Chondrocyte (in vitro differentiated cells): Measurements from ENCODE around the gene CDC42. TPM values are rescaled to one million over a fixed set of nuclear protein-coding genes. Genes with fewer than 3 reads are reported as not detected.
A peak's percentile ranks its signal among the peaks of the same experiment; 100 is the strongest.

Experiments
- DNase-seq: peaks from one replicate; pipeline ENCODE4 v3.0.0; 2021; ENCODE audit warnings: mixed read lengths, low spot score
- H3K27ac Mint-ChIP-seq: one replicate; pipeline ENCODE4 v1.8.0; 2021; ENCODE audit warnings: mild to moderate bottlenecking, moderate library complexity, mixed read lengths; ENCODE audit not compliant: unreplicated experiment
- H3K27me3 Mint-ChIP-seq: 2 replicates; pipeline ENCODE4 v1.8.0; 2021; ENCODE audit warnings: low read depth, mixed read lengths
- H3K36me3 Mint-ChIP-seq: 2 replicates; pipeline ENCODE4 v1.8.0; 2021; ENCODE audit warnings: low read depth, mixed read lengths
- H3K4me1 Mint-ChIP-seq: 2 replicates; pipeline ENCODE4 v1.8.0; 2021; ENCODE audit warnings: low read depth, mild to moderate bottlenecking, mixed read lengths
- H3K4me3 Mint-ChIP-seq: one replicate; pipeline ENCODE4 v1.8.0; 2021; ENCODE audit warnings: mild to moderate bottlenecking, moderate library complexity, mixed read lengths; ENCODE audit not compliant: unreplicated experiment
- H3K9me3 Mint-ChIP-seq: 2 replicates; pipeline ENCODE4 v1.8.0; 2021; ENCODE audit warnings: low read depth, mixed read lengths
- total RNA-seq: library from RNA; stranded (reverse); gene quantifications from 3 replicates; pipeline ENCODE4 v1.2.1, GENCODE V29; 2021
- TF ChIP-seq, protein P1 (sequence below): fragments of 200-600 bp; sonication (generic); IDR thresholded peaks from 2 replicates; pipeline ENCODE4 v1.5.0; 2021; ENCODE audit warnings: antibody characterized with exemption, mild to moderate bottlenecking, moderate library complexity

CDC42 gene
- total RNA-seq, 1 donor from 2014 or later: 272 TPM

DNA sequence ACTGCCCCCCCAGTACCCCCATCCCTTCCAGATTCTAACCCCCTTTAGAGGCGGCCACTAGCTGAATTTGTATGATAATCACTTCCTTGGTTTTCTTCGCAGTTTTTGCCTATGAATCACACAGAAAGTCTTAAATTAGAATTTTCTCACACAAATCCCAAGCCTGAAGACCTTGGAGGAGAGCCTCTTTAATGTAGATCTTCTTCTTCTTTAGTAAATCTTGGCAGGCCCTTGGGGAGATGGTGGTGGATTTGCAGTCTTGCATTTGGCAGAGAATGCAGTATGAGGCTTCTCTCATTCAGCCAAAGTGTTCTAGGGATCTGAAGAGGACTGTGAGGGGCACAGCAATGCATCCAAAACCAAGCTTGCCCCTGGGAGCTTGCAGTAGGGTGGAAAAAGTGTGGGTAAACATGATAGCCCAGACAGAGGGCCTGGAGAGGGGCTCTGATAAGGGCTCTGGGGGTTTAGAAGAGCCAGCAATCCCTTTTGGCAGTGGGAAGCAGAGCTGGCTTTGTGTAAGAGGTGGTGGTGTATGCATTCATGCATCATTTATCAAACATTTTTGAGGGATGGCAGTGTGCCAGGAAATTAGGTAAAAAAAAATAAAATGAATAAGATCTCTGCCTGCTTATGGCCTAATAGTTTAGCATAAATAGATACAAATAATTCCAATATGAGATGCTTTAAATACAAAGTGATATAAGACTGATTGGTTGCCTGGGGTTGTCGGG lies 7.7 kb upstream of the CDC42 start:
- TF ChIP-seq, protein P1, sequence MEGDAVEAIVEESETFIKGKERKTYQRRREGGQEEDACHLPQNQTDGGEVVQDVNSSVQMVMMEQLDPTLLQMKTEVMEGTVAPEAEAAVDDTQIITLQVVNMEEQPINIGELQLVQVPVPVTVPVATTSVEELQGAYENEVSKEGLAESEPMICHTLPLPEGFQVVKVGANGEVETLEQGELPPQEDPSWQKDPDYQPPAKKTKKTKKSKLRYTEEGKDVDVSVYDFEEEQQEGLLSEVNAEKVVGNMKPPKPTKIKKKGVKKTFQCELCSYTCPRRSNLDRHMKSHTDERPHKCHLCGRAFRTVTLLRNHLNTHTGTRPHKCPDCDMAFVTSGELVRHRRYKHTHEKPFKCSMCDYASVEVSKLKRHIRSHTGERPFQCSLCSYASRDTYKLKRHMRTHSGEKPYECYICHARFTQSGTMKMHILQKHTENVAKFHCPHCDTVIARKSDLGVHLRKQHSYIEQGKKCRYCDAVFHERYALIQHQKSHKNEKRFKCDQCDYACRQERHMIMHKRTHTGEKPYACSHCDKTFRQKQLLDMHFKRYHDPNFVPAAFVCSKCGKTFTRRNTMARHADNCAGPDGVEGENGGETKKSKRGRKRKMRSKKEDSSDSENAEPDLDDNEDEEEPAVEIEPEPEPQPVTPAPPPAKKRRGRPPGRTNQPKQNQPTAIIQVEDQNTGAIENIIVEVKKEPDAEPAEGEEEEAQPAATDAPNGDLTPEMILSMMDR: no peak
- peaks cover 20% of the 10 kb centered on the region for H3K4me1 Mint-ChIP-seq
- DNase-seq: no peak
- no peak overlapping the region for H3K4me3 Mint-ChIP-seq
- no peaks in the 10 kb centered on the region for H3K36me3 Mint-ChIP-seq
- H3K27ac Mint-ChIP-seq: peak overlapping the region; percentile 90
- no peaks in the 10 kb centered on the region for H3K27me3 Mint-ChIP-seq
- peaks cover 4% of the 10 kb centered on the region for H3K9me3 Mint-ChIP-seq

DNA sequence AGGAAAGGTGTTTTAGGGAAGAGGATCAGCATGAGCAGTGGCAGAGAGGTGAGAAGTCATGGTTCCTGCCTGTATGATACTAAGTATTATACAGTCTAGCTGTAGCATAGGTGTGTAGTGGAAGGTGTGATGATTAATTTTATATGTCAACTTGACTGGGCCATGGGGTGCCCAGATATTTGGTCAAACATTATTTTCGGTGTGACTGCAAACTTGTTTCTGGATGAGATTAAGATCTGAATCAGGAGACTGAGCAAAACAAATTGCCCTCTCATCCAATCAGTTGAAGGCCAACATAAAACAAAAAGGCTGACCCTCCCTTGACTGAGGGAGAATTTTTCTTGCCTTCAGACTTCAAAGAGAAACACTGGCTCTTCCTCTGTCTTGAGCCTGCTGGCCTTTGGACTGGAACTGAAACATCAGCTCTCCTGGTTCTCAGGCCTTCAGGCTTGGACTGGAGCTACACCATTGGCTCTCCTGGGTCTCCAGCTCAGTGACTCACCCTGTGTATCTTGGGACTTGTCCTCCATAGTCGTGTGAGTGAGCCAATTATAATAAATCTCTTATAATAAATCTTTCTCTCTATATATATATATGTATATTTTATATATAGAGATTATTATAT lies 6.8 kb upstream of the CDC42 start:
- Mint-ChIP-seq H3K4me1 (peaks cover 17% of the 10 kb centered on the region), H3K9me3 (peaks cover 4% of the 10 kb centered on the region), H3K4me3 (no peak overlapping the region), H3K27ac (peak overlapping the region; percentile 25), H3K27me3 (no peaks in the 10 kb centered on the region), H3K36me3 (no peaks in the 10 kb centered on the region)
- TF ChIP-seq, protein P1: no peak
- DNase-seq: no peak

DNA sequence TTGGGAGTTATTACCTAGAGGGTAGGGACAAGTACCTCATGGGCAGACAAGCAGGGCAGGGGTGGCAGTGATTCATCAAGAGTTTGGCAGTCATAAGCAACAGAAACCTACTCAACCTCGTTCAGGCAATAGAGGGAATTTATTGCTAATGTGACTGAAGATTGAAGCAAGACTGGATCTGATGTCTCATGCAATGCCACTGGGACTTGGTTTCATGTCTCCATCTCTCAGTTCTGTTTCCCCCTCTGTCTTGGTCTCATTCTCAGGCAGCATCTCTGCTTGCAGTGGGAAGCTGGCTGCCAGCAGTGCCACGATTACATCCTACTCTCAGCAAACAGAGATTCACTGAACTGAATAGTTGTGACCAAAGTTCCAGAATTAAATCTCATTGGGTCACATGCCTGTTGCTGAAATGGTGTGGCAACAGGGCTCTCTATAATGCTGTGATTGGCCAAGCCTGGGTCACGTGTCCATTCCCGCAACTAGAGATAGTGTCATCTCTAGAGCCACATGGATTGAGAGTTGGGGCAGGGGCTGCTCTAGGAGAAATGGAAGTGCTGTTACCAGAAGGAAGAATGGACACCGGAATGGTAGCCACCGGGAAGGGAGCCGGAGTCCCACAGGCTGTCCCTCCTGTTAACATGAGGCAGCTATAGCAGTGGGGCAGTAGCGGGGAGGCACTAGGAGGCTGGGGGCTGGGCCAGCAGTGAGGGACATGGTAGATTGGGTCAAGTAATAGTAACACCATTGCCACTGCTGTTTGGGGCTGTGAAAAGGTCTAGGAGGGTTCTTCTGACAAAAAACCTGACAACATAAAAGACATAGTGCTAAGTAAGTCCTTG lies 3.9 kb upstream of the CDC42 start:
- H3K4me3 Mint-ChIP-seq: no peak overlapping the region
- H3K27me3 Mint-ChIP-seq: no peaks in the 10 kb centered on the region
- H3K36me3 Mint-ChIP-seq: no peaks in the 10 kb centered on the region
- peaks cover 14% of the 10 kb centered on the region for H3K4me1 Mint-ChIP-seq
- no peak overlapping the region for H3K27ac Mint-ChIP-seq
- TF ChIP-seq, protein P1: no peak
- DNase-seq: no peak
- peaks cover 4% of the 10 kb centered on the region for H3K9me3 Mint-ChIP-seq

DNA sequence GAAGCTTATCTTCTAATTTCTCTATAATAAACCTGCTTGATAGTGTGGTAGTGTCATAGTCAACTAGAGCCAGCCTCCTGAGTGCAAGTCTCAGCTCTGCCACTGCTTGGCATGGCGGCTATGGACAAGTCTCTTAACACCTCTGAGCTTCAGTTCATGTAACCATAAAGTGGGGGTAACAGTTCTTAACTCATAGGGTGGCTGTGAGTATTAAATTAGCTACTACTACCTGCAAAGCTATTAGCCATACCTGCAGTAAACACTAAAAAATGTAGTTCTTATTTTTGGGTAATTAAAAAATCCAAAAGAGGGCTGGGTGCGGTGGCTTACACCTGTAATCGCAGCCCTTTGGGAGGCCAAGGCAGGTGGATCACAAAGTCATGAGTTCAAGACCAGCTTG lies 2.2 kb upstream of the CDC42 start:
- DNase-seq: no peak
- no peaks in the 10 kb centered on the region for H3K27me3 Mint-ChIP-seq
- TF ChIP-seq, protein P1: no peak
- no peak overlapping the region for H3K27ac Mint-ChIP-seq
- H3K9me3 Mint-ChIP-seq: peaks cover 2% of the 10 kb centered on the region
- H3K4me1 Mint-ChIP-seq: peaks cover 18% of the 10 kb centered on the region
- H3K36me3 Mint-ChIP-seq: no peaks in the 10 kb centered on the region
- no peak overlapping the region for H3K4me3 Mint-ChIP-seq

DNA sequence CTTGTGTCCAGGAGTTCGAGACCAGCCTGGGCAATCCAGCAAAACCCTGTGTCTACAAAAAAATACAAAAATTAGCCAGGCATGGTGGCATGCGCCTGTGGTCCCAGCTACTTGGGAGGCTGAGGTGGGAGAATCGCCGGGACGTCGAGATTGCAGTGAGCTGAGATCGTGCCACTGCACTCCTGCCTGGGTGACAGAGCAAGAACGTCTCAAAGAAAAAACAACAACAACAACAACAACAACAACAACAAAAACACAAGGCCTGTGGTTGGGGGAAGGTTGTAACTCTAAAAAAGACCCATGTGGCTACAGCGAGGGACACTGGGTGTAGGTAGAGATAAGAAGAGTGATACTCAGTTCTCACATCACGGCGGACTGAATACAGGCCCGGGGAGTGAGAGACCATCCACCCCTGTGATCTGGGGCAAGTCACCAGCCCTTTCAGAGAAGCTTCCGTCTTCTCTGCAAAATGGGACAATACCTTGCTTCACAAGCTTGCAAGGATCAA lies 848 bp upstream of the CDC42 start:
- H3K9me3 Mint-ChIP-seq: no peaks in the 10 kb centered on the region
- H3K27me3 Mint-ChIP-seq: no peaks in the 10 kb centered on the region
- TF ChIP-seq, protein P1: no peak
- peaks cover 29% of the 10 kb centered on the region for H3K4me1 Mint-ChIP-seq
- H3K27ac Mint-ChIP-seq: peak overlapping the region; percentile 32
- H3K4me3 Mint-ChIP-seq: peak overlapping the region; percentile 77
- no peak for DNase-seq
- no peaks in the 10 kb centered on the region for H3K36me3 Mint-ChIP-seq
